H1 (cell line): Measurements from ENCODE around the gene KCNQ1. TPM values are rescaled to one million over a fixed set of nuclear protein-coding genes. Genes with fewer than 3 reads are reported as not detected.
A peak's percentile ranks its signal among the peaks of the same experiment; 100 is the strongest.

ENCODE experiments used
- CTCF ChIA-PET: fragments of 300-600 bp; sonication (Branson Sonifier 250); formaldehyde crosslinking; loops from one replicate; lab custom pipeline; 2021; ENCODE audit not compliant: partially characterized antibody; lab: Charles Lee
- POLR2A ChIA-PET: fragments of 300-600 bp; sonication (Branson Sonifier 250); formaldehyde crosslinking; loops from one replicate; lab custom pipeline; 2021; ENCODE audit warnings: inconsistent platforms; ENCODE audit not compliant: partially characterized antibody; lab: Charles Lee
- DNase-seq, 2 experiments: peaks; one replicate each; pipeline versions ENCODE4 v3.0.0 to v3.0.0-alpha.2; 2010 to 2022; ENCODE audit warnings: low spot score in 2 of 2, low read depth in 1 of 2, mixed read lengths in 1 of 2
- FAIRE-seq: peaks from 2 replicates; lab custom pipeline; 2011; peaks lifted over from hg19 to GRCh38; lab: Jason Lieb, UNC
- H2AFZ ChIP-seq: 2 replicates; pipeline ENCODE4 v1.8.1; 2012; ENCODE audit warnings: low read length, inconsistent platforms
- H2AK5ac ChIP-seq: 2 replicates; pipeline ENCODE4 v1.6.1; 2013; ENCODE audit warnings: low read depth, low read length
- H2BK120ac ChIP-seq: replicated peaks from 2 replicates; pipeline ENCODE3; 2013; ENCODE audit warnings: low read depth, low read length, inconsistent platforms
- H2BK12ac ChIP-seq: 2 replicates; pipeline ENCODE4 v1.6.1; 2013; ENCODE audit warnings: low read depth, low read length
- H2BK15ac ChIP-seq: 2 replicates; pipeline ENCODE4 v1.6.1; 2013; ENCODE audit warnings: low read length
- H2BK20ac ChIP-seq: 2 replicates; pipeline ENCODE4 v1.6.1; 2013; ENCODE audit warnings: low read length
- H2BK5ac ChIP-seq: 2 replicates; pipeline ENCODE4 v1.6.1; 2013; ENCODE audit warnings: low read depth, low read length
- H3K14ac ChIP-seq: 2 replicates; pipeline ENCODE4 v1.6.1; 2013; ENCODE audit warnings: inconsistent platforms; ENCODE audit not compliant: insufficient read length
- H3K18ac ChIP-seq: 2 replicates; pipeline ENCODE4 v1.6.1; 2013; ENCODE audit warnings: low read length; ENCODE audit errors: extremely low read depth
- H3K23ac ChIP-seq: 2 replicates; pipeline ENCODE4 v1.6.1; 2013; ENCODE audit warnings: inconsistent platforms; ENCODE audit not compliant: insufficient read length
- H3K23me2 ChIP-seq: 2 replicates; pipeline ENCODE4 v1.6.1; 2013; ENCODE audit warnings: low read depth, low read length
- H3K27ac ChIP-seq: 2 replicates; pipeline ENCODE4 v1.6.1; 2011; ENCODE audit warnings: low read depth, low read length, inconsistent platforms
- H3K27me3 ChIP-seq, 4 experiments: replicated peaks in 1 of 4; 1 replicate in 1 of 4; 2 replicates in 3 of 4; pipeline versions ENCODE4 v1.6.1 to v1.8.1; 2011 to 2013; ENCODE audit warnings: low read length in 3 of 4, mild to moderate bottlenecking in 3 of 4, inconsistent platforms in 2 of 4, mixed read lengths in 2 of 4, moderate library complexity in 1 of 4; ENCODE audit not compliant: control insufficient read depth in 3 of 4, insufficient read depth in 3 of 4; ENCODE audit errors: extremely low read depth in 1 of 4
- H3K36me3 ChIP-seq, 4 experiments: 2 replicates each; pipeline versions ENCODE4 v1.6.1 to v1.8.1; 2011 to 2013; ENCODE audit warnings: mild to moderate bottlenecking in 4 of 4, low read length in 3 of 4, moderate library complexity in 2 of 4, control low read depth in 1 of 4, inconsistent platforms in 1 of 4; ENCODE audit not compliant: insufficient read depth in 4 of 4, control insufficient read depth in 2 of 4
- H3K4ac ChIP-seq: replicated peaks from 2 replicates; pipeline ENCODE3; 2013; ENCODE audit warnings: low read length, low read depth, mixed read lengths, inconsistent platforms; ENCODE audit not compliant: insufficient read length
- H3K4me1 ChIP-seq, 4 experiments: replicated peaks in 1 of 4; 1 replicate in 1 of 4; 2 replicates in 3 of 4; pipeline versions ENCODE4 v1.6.1 to v1.8.1; 2011 to 2013; ENCODE audit warnings: low read length in 3 of 4, inconsistent platforms in 2 of 4, mixed read lengths in 1 of 4; ENCODE audit not compliant: insufficient read depth in 4 of 4, control insufficient read depth in 3 of 4
- H3K4me2 ChIP-seq, 2 experiments: 2 replicates each; pipeline versions ENCODE4 v1.6.1 to v1.8.1; 2011 to 2013; ENCODE audit warnings: low read depth in 2 of 2, low read length in 2 of 2, control low read depth in 1 of 2, inconsistent platforms in 1 of 2, mild to moderate bottlenecking in 1 of 2; ENCODE audit not compliant: insufficient read depth in 1 of 2
- H3K4me3 ChIP-seq, 4 experiments: fragments of 200-600, 300-600 bp in 1 of 4; sonication (generic), shearing (Covaris generic), sonication (Bioruptor Twin) in 1 of 4; 2 replicates each; pipeline versions ENCODE4 v1.5.1 to v1.8.1; 2011 to 2016; ENCODE audit warnings: low read length in 4 of 4, low read depth in 3 of 4, control low read depth in 2 of 4, inconsistent platforms in 2 of 4, mild to moderate bottlenecking in 2 of 4, mixed read lengths in 1 of 4, moderate library complexity in 1 of 4; ENCODE audit not compliant: insufficient read depth in 2 of 4; ENCODE audit errors: extremely low read depth in 1 of 4
- H3K56ac ChIP-seq: replicated peaks from 2 replicates; pipeline ENCODE3; 2013; ENCODE audit warnings: low read depth, mild to moderate bottlenecking, mixed read lengths, low read length, inconsistent platforms; ENCODE audit not compliant: insufficient read length
- H3K79me1 ChIP-seq: 2 replicates; pipeline ENCODE4 v1.6.1; 2013; ENCODE audit warnings: low read depth, low read length, control low read depth
- H3K79me2 ChIP-seq, 2 experiments: 2 replicates each; pipeline versions ENCODE4 v1.6.1 to v1.8.1; 2012 to 2013; ENCODE audit warnings: low read length in 2 of 2, mild to moderate bottlenecking in 2 of 2, inconsistent platforms in 1 of 2; ENCODE audit not compliant: insufficient read depth in 2 of 2, control insufficient read depth in 1 of 2
- H3K9ac ChIP-seq, 4 experiments: replicated peaks in 1 of 4; 1 replicate in 1 of 4; 2 replicates in 3 of 4; pipeline versions ENCODE4 v1.6.1 to v1.8.1; 2011 to 2013; ENCODE audit warnings: low read depth in 3 of 4, low read length in 3 of 4, control low read depth in 2 of 4, mild to moderate bottlenecking in 2 of 4, moderate library complexity in 2 of 4, inconsistent platforms in 1 of 4; ENCODE audit errors: extremely low read depth in 1 of 4
- H3K9me3 ChIP-seq, 2 experiments: 2 replicates each; pipeline versions ENCODE4 v1.6.1 to v1.8.1; 2012 to 2013; ENCODE audit warnings: mild to moderate bottlenecking in 2 of 2, moderate library complexity in 2 of 2, control low read depth in 1 of 2, inconsistent platforms in 1 of 2, low read depth in 1 of 2, low read length in 1 of 2, mixed read lengths in 1 of 2; ENCODE audit not compliant: insufficient read depth in 2 of 2
- H4K20me1 ChIP-seq, 2 experiments: replicated peaks in 1 of 2; 2 replicates each; pipeline versions ENCODE3 to v1.8.1; 2011 to 2013; ENCODE audit warnings: inconsistent platforms in 2 of 2, low read length in 2 of 2, mild to moderate bottlenecking in 1 of 2; ENCODE audit not compliant: insufficient read depth in 2 of 2, control insufficient read depth in 1 of 2
- H4K5ac ChIP-seq: 2 replicates; pipeline ENCODE4 v1.6.1; 2013; ENCODE audit warnings: low read length, low read depth, mixed read lengths, inconsistent platforms; ENCODE audit not compliant: insufficient read length
- H4K8ac ChIP-seq: 2 replicates; pipeline ENCODE4 v1.8.0; 2013; ENCODE audit warnings: mild to moderate bottlenecking, moderate library complexity, low read length, inconsistent platforms; ENCODE audit not compliant: insufficient read depth; ENCODE audit errors: extremely low read depth
- H4K91ac ChIP-seq: replicated peaks from 2 replicates; pipeline ENCODE3; 2013; ENCODE audit warnings: low read length, mixed read lengths, inconsistent platforms; ENCODE audit not compliant: insufficient read length
- CEBPB ChIP-seq: IDR thresholded peaks from 2 replicates; pipeline ENCODE4 v1.6.1; 2012; ENCODE audit warnings: low read depth, low read length
- FOSL1 ChIP-seq: IDR thresholded peaks from 2 replicates; pipeline ENCODE4 v1.6.1; 2011; ENCODE audit warnings: mild to moderate bottlenecking, low read depth, low read length, moderate library complexity; ENCODE audit not compliant: insufficient read depth
- HDAC6 ChIP-seq: IDR thresholded peaks from one replicate; pipeline ENCODE4 v1.7.1; 2012; ENCODE audit warnings: low read depth, mild to moderate bottlenecking, inconsistent platforms, low read length, moderate library complexity
- KDM1A ChIP-seq: fragments of 200-600, 300-600 bp; sonication (generic); IDR thresholded peaks from 2 replicates; pipeline ENCODE4 v1.7.1; 2016; ENCODE audit warnings: mild to moderate bottlenecking, low read length, borderline replicate concordance
- NANOG ChIP-seq: IDR thresholded peaks from 2 replicates; pipeline ENCODE4 v1.6.1; 2011; ENCODE audit warnings: low read length, low read depth, mild to moderate bottlenecking, inconsistent platforms; ENCODE audit not compliant: insufficient read depth, poor library complexity, severe bottlenecking
- POLR2A ChIP-seq, 2 experiments: IDR thresholded peaks; 1 replicate in 1 of 2; 2 replicates in 1 of 2; pipeline ENCODE4 v1.6.1; 2011; ENCODE audit warnings: low read depth in 2 of 2, low read length in 2 of 2, mild to moderate bottlenecking in 2 of 2; ENCODE audit errors: control extremely low read depth in 1 of 2
- POU5F1 ChIP-seq: IDR thresholded peaks from 2 replicates; pipeline ENCODE4 v1.6.1; 2011; ENCODE audit warnings: low read depth, mild to moderate bottlenecking, low read length, moderate library complexity
- RNF2 ChIP-seq: fragments of 200-900, 300-1000 bp; sonication (generic); IDR thresholded peaks from 2 replicates; pipeline ENCODE4 v1.7.1; 2016; ENCODE audit warnings: borderline replicate concordance, low read depth, mild to moderate bottlenecking, antibody characterized with exemption, low read length; ENCODE audit not compliant: poor library complexity, severe bottlenecking; ENCODE audit errors: missing control alignments
- TCF12 ChIP-seq: IDR thresholded peaks from 2 replicates; pipeline ENCODE4 v1.6.1; 2011; ENCODE audit warnings: low read depth, mild to moderate bottlenecking, low read length
- WGBS, 2 experiments: shearing (Covaris generic) in 1 of 2; methylation state at CpG; one replicate each; pipeline versions ENCODE4 v1.1.6 to v1.1.7; 2013 to 2015; ENCODE audit warnings: low lambda C conversion rate in 2 of 2, mixed read lengths in 2 of 2, inconsistent platforms in 1 of 2, low coverage in 1 of 2, missing lambda C conversion rate in 1 of 2; ENCODE audit not compliant: insufficient replicate concordance in 2 of 2, insufficient coverage in 1 of 2, insufficient read length in 1 of 2; ENCODE audit errors: extremely low coverage in 1 of 2, missing lambda C conversion rate in 1 of 2; 5-methylcytosine and 5-hydroxymethylcytosine counted together
- polyA plus RNA-seq, 7 experiments: library from polyadenylated mRNA; depleted of rRNA in 3 of 7; stranded (reverse) in 5 of 7; unstranded in 2 of 7; fragments of >200 nt in 5 of 7; fragments of 200-250 nt in 2 of 7; gene quantifications; 1 replicate in 5 of 7; 2 replicates in 1 of 7; 4 replicates in 1 of 7; pipeline versions ENCODE4 v1.2.1 to v1.2.3, GENCODE V29; 2011 to 2013; ENCODE audit warnings: missing spikeins in 2 of 7, mixed read lengths in 2 of 7
- total RNA-seq: library from RNA; stranded (reverse); fragmentation: NEBNext Ultra II Directional; extraction: Animal tissue kit (Norgen Biotek cat#: 25700); gene quantifications from 2 replicates; pipeline ENCODE4 v1.2.1, GENCODE V29; 2021
- TF ChIP-seq, protein P1 (sequence below): IDR thresholded peaks from 2 replicates; pipeline ENCODE4 v1.6.1; 2012; ENCODE audit warnings: low read length, inconsistent platforms
- TF ChIP-seq, protein P2 (sequence below): IDR thresholded peaks from 2 replicates; pipeline ENCODE4 v1.6.1; 2012; ENCODE audit warnings: inconsistent platforms

KCNQ1 gene
- total and polyA plus RNA-seq, 2 of the 8 experiments (the other 6 are each of a cell fraction or from before 2014, with no cell fraction given): 1.9 to 2.0 TPM

DNA sequence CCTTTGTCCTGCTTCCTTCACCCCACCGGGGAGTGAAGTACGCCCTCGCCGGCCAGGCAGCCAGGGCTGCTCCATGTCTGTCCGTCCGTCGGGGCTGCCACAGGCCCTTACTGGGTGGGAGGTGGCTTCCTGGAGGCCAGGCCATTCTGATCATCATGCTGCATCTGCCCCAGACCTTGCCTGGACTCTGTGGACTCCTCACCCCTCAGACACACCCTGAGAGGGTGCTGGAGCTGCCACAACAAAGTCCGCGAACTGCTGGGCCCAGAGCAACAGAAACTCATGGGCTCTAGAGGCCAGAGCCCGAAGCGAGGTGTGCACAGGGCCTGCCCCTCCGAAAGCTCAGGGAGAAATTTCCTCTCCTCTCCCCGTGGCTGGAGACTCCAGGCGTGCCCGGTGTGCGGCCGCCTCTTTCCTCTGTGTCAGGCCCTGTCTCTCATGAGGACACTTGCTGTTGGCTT is 130.8 kb downstream of the KCNQ1 start:
- Histone ChIP-seq H3K18ac (no peak overlapping the region), H4K91ac (no peak overlapping the region), H3K9me3 (peaks cover 0 to 3% of the 10 kb centered on the region in 2 experiments; a peak in 1 of 4 replicates), H3K79me1 (no peaks in the 10 kb centered on the region), H2AFZ (no peak overlapping the region), H3K4ac (no peak overlapping the region), H3K23me2 (no peaks in the 10 kb centered on the region), H4K5ac (no peak overlapping the region), H3K9ac (no peak overlapping the region), H3K4me2 (no peak overlapping the region), H3K27ac (no peak overlapping the region), H4K20me1 (peaks cover 0 to 2% of the 10 kb centered on the region in 2 experiments), H3K36me3 (no peaks in the 10 kb centered on the region), H4K8ac (no peak overlapping the region), H2BK120ac (no peak overlapping the region), H3K79me2 (no peaks in the 10 kb centered on the region), H3K4me3 (no peak overlapping the region), H2AK5ac (no peak overlapping the region), H2BK12ac (no peak overlapping the region), H3K4me1 (peaks cover 0 to 5% (median 0%) of the 10 kb centered on the region in 4 experiments; a peak in 4 of 7 replicates), H3K14ac (no peak overlapping the region), H2BK20ac (no peak overlapping the region), H3K56ac (no peak overlapping the region), H3K27me3 (peaks cover 5 to 58% (median 39%) of the 10 kb centered on the region in 4 experiments; a peak in 6 of 7 replicates), H2BK15ac (0 out of 2 replicates have a peak overlapping the region, but pooled peaks have one; percentile 61), H2BK5ac (no peak overlapping the region), H3K23ac (no peak overlapping the region)
- 94% methylated on average over 13 of the region's 17 CpGs; no CpG with 5 or more reads in 1 of the 2 experiments for WGBS, 2 experiments
- CTCF ChIA-PET: interaction anchor here (1.4 to 1.6 kb wide), 2 partner anchors 12 to 44 kb away, joined by 3 to 8 read pairs; no protein-coding TSS in a partner anchor
- DNase-seq (no peak), FAIRE-seq (no peak)
- POLR2A ChIA-PET: no interaction called here
- TF ChIP-seq RNF2 (no peak), POLR2A (IDR thresholded peaks at IDR 0.05; ENCODE audit: control extremely low read depth in 1 of 2, low read depth in 2 of 2, low read length in 2 of 2) (no peak), NANOG (no peak), CEBPB (no peak), HDAC6 (no peak), TCF12 (no peak), FOSL1 (no peak), POU5F1 (no peak), KDM1A (no peak)
- TF ChIP-seq, protein P1, sequence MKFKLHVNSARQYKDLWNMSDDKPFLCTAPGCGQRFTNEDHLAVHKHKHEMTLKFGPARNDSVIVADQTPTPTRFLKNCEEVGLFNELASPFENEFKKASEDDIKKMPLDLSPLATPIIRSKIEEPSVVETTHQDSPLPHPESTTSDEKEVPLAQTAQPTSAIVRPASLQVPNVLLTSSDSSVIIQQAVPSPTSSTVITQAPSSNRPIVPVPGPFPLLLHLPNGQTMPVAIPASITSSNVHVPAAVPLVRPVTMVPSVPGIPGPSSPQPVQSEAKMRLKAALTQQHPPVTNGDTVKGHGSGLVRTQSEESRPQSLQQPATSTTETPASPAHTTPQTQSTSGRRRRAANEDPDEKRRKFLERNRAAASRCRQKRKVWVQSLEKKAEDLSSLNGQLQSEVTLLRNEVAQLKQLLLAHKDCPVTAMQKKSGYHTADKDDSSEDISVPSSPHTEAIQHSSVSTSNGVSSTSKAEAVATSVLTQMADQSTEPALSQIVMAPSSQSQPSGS: no peak
- TF ChIP-seq, protein P2, sequence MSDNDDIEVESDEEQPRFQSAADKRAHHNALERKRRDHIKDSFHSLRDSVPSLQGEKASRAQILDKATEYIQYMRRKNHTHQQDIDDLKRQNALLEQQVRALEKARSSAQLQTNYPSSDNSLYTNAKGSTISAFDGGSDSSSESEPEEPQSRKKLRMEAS: no peak
